ENCODE data around the gene GLIS1. TPM values are rescaled to one million over a fixed set of nuclear protein-coding genes. Genes with fewer than 3 reads are reported as not detected.

Gene GLIS1
- total RNA-seq, 1 experiment from 2014 or later = 0.28 TPM

GRCh38 chr1:53688381-53689102 lies 50.4 kb downstream of the GLIS1 start:
- Histone ChIP-seq H3K4me1 (ENCODE audit: insufficient read depth, low read length) (peaks cover 4% of the 10 kb centered on the region; the same call in 1 of the 2 replicates), H2BK12ac (ENCODE audit: insufficient read length, low read depth, low read length) (no peak overlapping the region), H3K23ac (ENCODE audit: insufficient read length, low read depth, low read length) (no peak overlapping the region), H2BK5ac (ENCODE audit: insufficient read length, low read length) (no peak overlapping the region), H3K79me2 (ENCODE audit: insufficient read depth, low read length) (no peaks in the 10 kb centered on the region), H3K79me1 (ENCODE audit: insufficient read depth, low read depth, low read length, poor library complexity, severe bottlenecking) (no peaks in the 10 kb centered on the region), H3K9me3 (ENCODE audit: control insufficient read depth, low read depth, low read length) (no peaks in the 10 kb centered on the region), H3K27ac (ENCODE audit: insufficient read length, low read depth, low read length) (no peak overlapping the region), H3K18ac (ENCODE audit: insufficient read length, low read depth, low read length) (no peak overlapping the region), H2AK5ac (ENCODE audit: insufficient read length, low read length) (no peak overlapping the region), H3K4me2 (ENCODE audit: insufficient read depth, insufficient read length, low read length) (no peak overlapping the region), H3K27me3 (ENCODE audit: insufficient read depth, low read length) (no peaks in the 10 kb centered on the region; the same call in 1 of the 2 replicates), H2BK15ac (ENCODE audit: low read depth, low read length) (no peak overlapping the region), H4K20me1 (ENCODE audit: control insufficient read depth, insufficient read depth, insufficient read length) (no peaks in the 10 kb centered on the region), H3K4ac (ENCODE audit: low read depth, low read length) (no peak overlapping the region), H4K91ac (ENCODE audit: insufficient read length, low read depth, low read length) (no peak overlapping the region), H2AFZ (ENCODE audit: low read length) (no peak overlapping the region), H4K5ac (ENCODE audit: insufficient read length, low read depth, low read length) (no peak overlapping the region), H3T11ph (ENCODE audit: low read length) (no peak overlapping the region), H2BK120ac (ENCODE audit: low read depth, low read length, poor library complexity, severe bottlenecking) (no peak overlapping the region), H3K56ac (ENCODE audit: insufficient read length, low read depth, low read length) (no peak overlapping the region), H3K9ac (ENCODE audit: extremely low read depth, insufficient read length, low read length) (no peak overlapping the region), H3K23me2 (ENCODE audit: insufficient read length, low read depth, low read length, poor library complexity, severe bottlenecking) (no peaks in the 10 kb centered on the region), H3K14ac (ENCODE audit: insufficient read depth, low read length) (no peak overlapping the region), H4K8ac (replicated peaks; ENCODE audit: insufficient read length, low read depth, low read length) (no peak overlapping the region), H2BK20ac (ENCODE audit: low read depth, low read length, poor library complexity, severe bottlenecking) (no peak overlapping the region)
- no peak for DNase-seq
- H3K4me3 Mint-ChIP-seq = no peak overlapping the region
- peaks cover 21 to 37% of the 10 kb centered on the region in 2 experiments for H3K4me1 Mint-ChIP-seq
- no peaks in the 10 kb centered on the region for H3K36me3 Mint-ChIP-seq (ENCODE audit: insufficient read depth in 1 of 3, low read depth in 3 of 3)
- H3K27ac Mint-ChIP-seq = no peak overlapping the region
- peaks cover 31% of the 10 kb centered on the region for H3K27me3 Mint-ChIP-seq (ENCODE audit: low read depth)
- no CpG with 5 or more reads among the region's 10 CpGs for WGBS (ENCODE audit: extremely low coverage, insufficient read length, low lambda C conversion rate)
- no peaks in the 10 kb centered on the region for H3K9me3 Mint-ChIP-seq
- TF ChIP-seq CTCF (conservative IDR thresholded peaks at IDR 0.05) = no peak
